Peyer's patch (tissue), 4 donors: Measurements from ENCODE around the gene WDR72.

ENCODE experiments used
- CTCF ChIP-seq, 6 experiments: fragments of 450-650 bp in 4 of 6; fragments of 200-600 bp in 2 of 6; sonication (generic) in 1 of 6; IDR thresholded peaks; one replicate each; pipeline ENCODE4 v1.5.1; 2017 to 2019; ENCODE audit warnings: antibody characterized with exemption in 6 of 6, mild to moderate bottlenecking in 3 of 6, moderate library complexity in 1 of 6
- POLR2A ChIP-seq, 2 donors: fragments of 450-650 bp; IDR thresholded peaks; one replicate each; pipeline ENCODE4 v1.5.1; 2017; ENCODE audit warnings: antibody characterized with exemption in 2 of 2, mild to moderate bottlenecking in 2 of 2, moderate library complexity in 2 of 2

GRCh38 chr15:53482055-53482454 lies 277.4 kb downstream of the WDR72 start:
- no peak for TF ChIP-seq CTCF (IDR thresholded peaks at IDR 0.05)
- no peak for TF ChIP-seq POLR2A (IDR thresholded peaks at IDR 0.05)
